ENCODE results near the gene AVPR1B.

The AVPR1B gene

GRCh38 chr1:206111271-206111927, 5.8 kb downstream of the AVPR1B start:
- no peak for DNase-seq

- no peak for DNase-seq
These were observed 6.4 kb downstream of the AVPR1B start for GRCh38 chr1:206110820-206111219.

GRCh38 chr1:206110161-206110560, 7.0 kb downstream of the AVPR1B start:
- no peak for DNase-seq

DNA sequence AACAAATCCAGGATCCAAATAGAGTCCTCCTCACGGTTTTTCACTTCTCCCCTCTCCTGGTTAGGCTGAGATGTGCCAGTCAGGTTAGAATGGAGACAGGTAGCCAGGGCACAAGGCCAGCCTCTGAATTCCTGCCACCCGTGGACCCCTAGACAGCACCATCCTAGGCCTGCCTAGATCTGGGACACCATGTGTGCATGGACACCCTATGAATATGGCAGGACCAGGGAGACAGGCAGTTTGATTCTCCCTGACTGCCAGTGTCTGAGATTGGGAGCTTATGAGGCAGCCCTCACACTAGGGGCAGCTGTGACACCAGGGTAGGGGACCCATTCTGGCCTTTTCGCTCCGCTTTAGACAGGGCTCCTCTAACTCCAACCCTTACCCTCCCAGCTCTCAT, 7.5 kb downstream of the AVPR1B start:
- DNase-seq: no peak

DNA sequence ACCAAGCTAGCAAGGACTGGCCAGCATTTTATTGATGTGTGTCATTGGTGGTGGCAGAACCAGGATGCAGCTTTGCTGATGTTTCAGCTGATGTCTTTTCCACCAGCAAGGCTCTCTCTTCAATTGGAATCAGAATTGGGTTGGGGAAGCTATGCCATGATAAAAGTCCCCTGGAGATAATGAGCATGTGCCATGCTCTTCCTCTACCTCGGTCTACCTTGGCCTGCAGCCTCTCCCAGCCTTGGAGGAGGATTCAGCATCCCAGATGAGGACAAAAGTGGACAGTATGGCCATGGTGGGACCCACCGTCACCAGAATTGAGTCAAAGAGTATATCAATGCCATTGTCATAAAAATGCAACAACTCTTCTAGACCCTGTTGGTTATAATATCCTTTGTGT, 8.6 kb downstream of the AVPR1B start:
- no peak for DNase-seq

DNA sequence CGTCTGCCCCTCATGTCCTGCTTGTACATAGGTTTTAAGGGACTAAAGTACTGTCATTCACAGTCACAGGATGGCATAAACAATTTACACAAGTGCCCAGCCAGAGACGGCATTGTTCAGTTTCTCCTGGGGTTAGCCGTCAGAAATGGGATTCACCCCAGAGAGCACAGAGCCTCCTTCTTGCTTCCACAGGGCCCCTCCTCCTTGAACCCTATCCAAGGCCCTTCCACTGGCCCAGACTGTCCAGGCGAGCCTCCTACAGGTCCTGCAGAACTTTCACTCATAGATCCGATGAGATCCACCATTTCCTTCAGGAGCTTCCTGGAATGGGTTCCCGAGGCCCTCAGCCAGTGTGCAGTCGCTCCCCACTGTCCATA, 10.0 kb downstream of the AVPR1B start:
- no peak for DNase-seq

- peak; percentile 72 for DNase-seq
These were observed 10.6 kb downstream of the AVPR1B start for GRCh38 chr1:206106328-206107167.

- DNase-seq: no peak
These were observed 11.7 kb downstream of the AVPR1B start for GRCh38 chr1:206105464-206105995.

DNA sequence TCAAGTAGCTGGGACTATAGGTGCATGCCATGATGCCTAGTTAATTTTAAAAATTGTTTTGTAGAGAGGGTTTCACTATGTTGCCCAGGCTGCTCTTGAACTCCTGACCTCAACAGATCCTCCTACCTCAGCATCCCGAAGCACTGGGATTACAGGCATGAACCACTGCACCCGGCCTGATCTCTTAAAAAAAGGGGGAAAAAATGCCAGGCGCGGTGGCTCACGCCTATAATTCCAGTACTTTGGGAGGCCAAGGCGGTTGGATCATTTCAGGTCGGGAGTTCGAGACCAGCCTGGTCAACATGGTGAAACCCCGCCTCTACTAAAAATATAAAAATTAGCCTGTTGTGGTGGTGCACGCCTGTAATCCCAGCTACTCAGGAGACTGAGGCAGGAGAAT, 13.2 kb downstream of the AVPR1B start:
- DNase-seq: no peak

GRCh38 chr1:206102292-206102936, 14.8 kb downstream of the AVPR1B start:
- no peak for DNase-seq

DNA sequence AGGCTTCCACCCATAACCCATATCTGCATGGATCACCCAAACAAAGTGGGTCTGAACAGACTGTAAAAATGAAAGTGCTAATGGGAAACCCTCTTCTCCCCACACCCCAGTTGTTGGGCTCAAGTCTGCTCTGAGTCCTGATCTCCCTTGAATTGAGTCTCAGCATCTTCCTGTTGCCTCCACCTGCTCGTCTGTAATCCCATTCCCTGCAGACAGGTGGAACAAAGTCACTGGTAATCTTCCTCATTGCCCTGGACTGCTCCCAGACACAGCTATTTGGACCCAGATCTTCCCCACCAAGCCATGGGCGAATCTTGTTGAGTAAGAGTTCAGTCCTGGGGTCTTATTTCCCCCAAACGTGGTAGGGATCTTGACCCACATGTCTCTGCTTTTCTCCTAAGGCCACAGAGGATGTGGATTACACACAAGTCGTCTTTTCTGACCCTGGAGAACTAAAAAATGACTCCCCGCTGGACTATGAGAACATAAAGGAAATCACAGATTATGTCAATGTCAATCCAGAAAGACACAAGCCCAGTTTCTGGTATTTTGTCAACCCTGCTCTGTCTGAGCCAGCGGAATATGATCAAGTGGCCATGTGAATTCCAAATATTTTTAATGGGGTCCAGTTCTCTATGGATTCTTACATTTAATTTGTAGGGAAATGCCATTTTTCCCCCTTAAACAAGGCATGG, 15.7 kb downstream of the AVPR1B start:
- DNase-seq: no peak

DNA sequence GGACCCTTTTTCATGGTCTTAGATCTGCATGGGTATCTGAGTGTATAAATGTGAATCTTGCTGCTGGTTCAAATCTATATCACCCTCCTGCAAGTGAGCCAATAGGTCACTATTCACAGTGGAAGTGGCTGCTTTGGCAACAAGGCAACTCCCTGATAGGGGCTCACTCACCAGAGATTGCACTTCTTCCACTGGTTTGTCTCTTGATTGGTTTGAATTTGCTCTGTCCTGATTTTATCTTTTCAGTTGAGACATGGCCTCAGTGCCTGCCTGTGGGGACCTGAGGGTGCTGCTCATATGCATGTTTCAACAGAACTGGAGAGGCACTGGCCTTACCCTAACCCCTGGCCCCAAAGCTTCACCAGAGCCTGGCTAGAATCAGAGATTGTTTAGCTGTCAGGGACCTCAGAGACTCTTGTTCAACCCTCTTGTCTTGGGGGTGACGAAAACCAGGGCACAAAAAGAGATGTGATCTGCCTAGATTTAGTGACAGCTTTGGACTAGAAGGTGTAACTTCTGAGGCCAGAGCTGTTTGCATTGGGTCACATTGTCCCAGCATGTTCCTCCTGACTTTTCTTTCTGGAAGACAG, 16.9 kb downstream of the AVPR1B start:
- DNase-seq: no peak

GRCh38 chr1:206098242-206098919, 18.8 kb downstream of the AVPR1B start:
- no peak for DNase-seq

- DNase-seq: no peak
These were observed 19.8 kb downstream of the AVPR1B start for GRCh38 chr1:206097381-206097780.

- DNase-seq: no peak
These were observed 23.2 kb downstream of the AVPR1B start for GRCh38 chr1:206094024-206094423.

DNA sequence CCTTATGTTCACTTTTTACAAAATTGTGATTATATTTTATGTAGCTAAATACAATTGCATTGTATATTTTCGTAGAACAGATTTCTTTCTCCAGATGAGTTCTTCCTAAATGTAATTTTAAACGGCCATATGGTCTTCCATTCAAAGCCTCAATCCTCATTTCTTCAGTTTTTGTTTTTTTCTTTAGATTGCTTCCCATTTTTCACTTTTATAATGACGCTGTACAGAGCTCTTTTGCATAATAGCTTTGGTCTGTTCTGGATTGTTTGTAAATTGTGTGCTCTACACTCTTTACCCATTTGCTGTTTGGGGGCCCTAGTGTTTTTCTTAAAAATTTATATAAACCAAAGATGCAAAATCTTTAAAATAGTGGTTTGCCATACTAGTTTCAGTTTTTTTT, 27.8 kb downstream of the AVPR1B start:
- DNase-seq: no peak

DNA sequence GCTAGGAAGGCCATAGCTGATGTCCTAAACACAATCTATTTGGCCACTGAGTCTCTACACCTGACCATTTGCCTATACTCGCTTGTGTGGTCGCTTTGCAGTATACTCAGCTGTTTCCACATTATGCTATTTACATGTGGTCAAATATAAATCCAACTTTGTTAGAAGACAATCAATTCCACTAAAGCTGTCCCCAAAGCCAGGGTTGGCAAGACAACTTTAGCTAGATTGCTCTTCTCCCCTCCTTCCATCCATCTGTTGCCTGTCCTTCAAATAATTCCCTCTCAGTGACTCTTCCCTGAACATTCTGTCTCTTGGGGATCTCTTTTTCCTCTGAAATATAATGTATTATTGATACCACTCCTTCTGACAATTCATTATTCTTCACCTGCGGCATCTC, 30.1 kb downstream of the AVPR1B start:
- no peak for DNase-seq

DNA sequence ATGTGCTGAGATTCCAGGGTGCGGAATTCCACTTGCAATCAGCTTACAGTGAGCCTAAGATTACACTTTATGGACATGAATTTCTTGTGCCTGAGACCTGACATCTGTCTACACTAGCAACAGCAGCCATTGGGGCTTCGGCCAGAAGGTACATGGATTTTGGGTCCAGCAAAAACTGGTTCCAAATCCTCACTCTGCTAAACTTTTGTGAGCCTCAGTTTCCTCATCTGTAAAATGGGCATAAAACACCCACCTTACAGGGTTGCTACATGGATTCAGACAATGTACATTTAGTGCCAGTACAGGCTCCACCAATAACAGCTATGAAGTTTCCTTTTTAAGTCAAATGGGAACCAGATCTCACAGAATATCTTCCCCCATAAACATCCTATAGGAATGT, 33.4 kb downstream of the AVPR1B start:
- DNase-seq: no peak

DNA sequence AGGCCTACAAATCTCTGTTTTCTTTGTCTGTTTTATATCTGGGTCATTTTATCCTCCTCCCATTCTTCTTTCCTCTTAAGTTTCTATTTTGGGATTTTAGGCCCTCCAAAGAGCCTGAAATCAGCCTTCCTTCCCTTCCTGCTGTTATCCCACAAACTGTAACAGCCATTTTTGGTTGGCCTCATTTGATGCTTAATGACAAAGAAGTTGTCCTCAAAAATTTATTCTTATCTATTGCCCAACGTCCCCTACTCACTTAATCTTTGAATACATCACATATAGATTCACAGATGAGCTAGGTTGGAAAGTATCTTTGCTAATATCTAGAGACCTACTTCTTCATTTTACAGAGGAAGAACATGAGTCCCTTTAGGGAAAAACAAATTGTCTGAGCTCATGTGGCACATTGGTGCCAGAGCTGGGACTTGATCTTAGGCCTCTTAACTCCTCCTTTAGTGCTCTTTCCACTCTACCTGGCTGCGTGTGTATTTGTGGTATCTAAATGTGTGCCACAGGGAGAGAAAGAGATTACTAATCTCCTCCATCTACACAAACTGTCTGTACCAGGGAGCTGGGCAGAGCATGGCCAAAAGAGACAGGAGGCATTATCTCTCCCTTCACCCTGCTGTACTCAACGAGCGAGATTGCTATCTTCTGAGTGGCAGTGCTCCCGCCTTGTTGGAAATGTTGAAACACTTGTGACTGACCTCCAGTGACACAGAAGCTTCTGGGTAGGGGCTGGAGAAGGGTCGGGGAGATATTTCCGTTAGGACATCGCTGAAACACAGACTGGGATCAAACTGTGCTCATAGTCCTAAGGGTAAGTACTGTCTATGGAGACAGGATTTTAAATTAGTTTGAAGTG, 34.1 kb downstream of the AVPR1B start:
- DNase-seq: no peak

DNA sequence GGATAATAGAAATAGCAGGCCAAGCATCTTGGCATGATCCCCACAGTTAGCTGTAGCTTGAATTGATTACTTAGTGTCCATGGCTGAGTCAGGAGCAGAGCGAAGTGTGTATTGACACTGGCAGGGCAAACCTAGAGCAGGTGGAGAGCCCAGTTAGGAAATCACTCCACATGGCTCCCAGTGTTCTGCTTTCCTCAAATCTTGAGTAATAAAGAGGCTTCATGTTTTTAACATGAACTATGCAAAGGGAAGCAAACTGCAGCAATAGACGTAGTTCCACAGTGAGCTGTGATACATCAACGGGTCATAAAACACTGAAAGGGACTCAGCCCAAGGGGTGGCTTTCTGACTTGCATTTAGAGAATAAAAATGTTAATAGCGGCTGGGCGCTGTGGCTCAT, 35.3 kb downstream of the AVPR1B start:
- no peak for DNase-seq
